GM19372 (cell line): ENCODE results near the gene CPN1.

ENCODE experiments used
- ATAC-seq: cut with Tn5 transposase; IDR thresholded peaks from one replicate; pipeline ENCODE4 v1.9.1; 2021; ENCODE audit warnings: mild to moderate bottlenecking, low read depth, moderate library complexity; ENCODE audit not compliant: unreplicated experiment

CPN1 gene

GRCh38 chr10:100000109-100000644 is 81.5 kb downstream of the CPN1 start:
- no peak for ATAC-seq

- ATAC-seq: no peak
These were observed 82.2 kb downstream of the CPN1 start for GRCh38 chr10:99999319-100000108.

GRCh38 chr10:99998889-99999288 is 82.8 kb downstream of the CPN1 start:
- ATAC-seq: no peak

- ATAC-seq: no peak
These were observed 84.7 kb downstream of the CPN1 start for GRCh38 chr10:99996671-99997648.

- no peak for ATAC-seq
These were observed 86.0 kb downstream of the CPN1 start for GRCh38 chr10:99995713-99996112.

GRCh38 chr10:99995269-99995668 is 86.4 kb downstream of the CPN1 start:
- ATAC-seq: no peak

GRCh38 chr10:99994801-99995200 is 86.9 kb downstream of the CPN1 start:
- no peak for ATAC-seq

GRCh38 chr10:99993701-99994689 is 87.7 kb downstream of the CPN1 start:
- peak; percentile 95 for ATAC-seq
